ENCODE results near the gene DEPDC5. TPM values are rescaled to one million over a fixed set of nuclear protein-coding genes. Genes with fewer than 3 reads are reported as not detected.

The DEPDC5 gene
- total RNA-seq, 2 experiments from 2014 or later, result 43.0 to 77.1 TPM

GRCh38 chr22:31938296-31938695, 184.5 kb downstream of the DEPDC5 start:
- no peaks in the 10 kb centered on the region for H3K9me3 ChIP-seq (ENCODE audit: low read length)
- H4K20me1 ChIP-seq (ENCODE audit: insufficient read depth, low read length), result no peaks in the 10 kb centered on the region
- ChIA-PET POLR2A (interaction anchor here (1.2 kb wide), 1 partner anchor 10 kb away, joined by 3 read pairs; no protein-coding TSS in a partner anchor), CTCF (ENCODE audit: unreplicated experiment) (no interaction called here)
- intact Hi-C loops (cut with micrococcal nuclease; ENCODE audit: unreplicated experiment), result no loop called here
- no peaks in the 10 kb centered on the region for H3K36me3 ChIP-seq (ENCODE audit: insufficient read depth, low read length)
- no peak overlapping the region for H3K4me2 ChIP-seq (ENCODE audit: low read length)
- no peak overlapping the region for H3K27ac ChIP-seq (ENCODE audit: low read depth, low read length, poor library complexity, severe bottlenecking)
- BruUV-seq (replicated peaks), result no TSS peak
- DNase-seq (ENCODE audit: low spot score), result no peak
- H3K4me1 ChIP-seq (ENCODE audit: insufficient read depth, low read length, poor library complexity, severe bottlenecking), result peaks cover 11% of the 10 kb centered on the region
- H3K79me2 ChIP-seq (ENCODE audit: insufficient read depth, low read depth, low read length), result no peaks in the 10 kb centered on the region
- H3K4me3 ChIP-seq (ENCODE audit: low read depth, low read length, poor library complexity, severe bottlenecking), result no peak overlapping the region
- TF ChIP-seq CTCF (conservative IDR thresholded peaks at IDR 0.05; ENCODE audit: low read length) (no peak), EZH2phosphoT487 (IDR thresholded peaks at IDR 0.05; ENCODE audit: borderline replicate concordance, low read depth, low read length) (no peak)
- no peak overlapping the region for H2AFZ ChIP-seq (ENCODE audit: low read length)
- H3K9me2 ChIP-seq (ENCODE audit: insufficient read depth, low read length), result no peaks in the 10 kb centered on the region

GRCh38 chr22:31940506-31940905, 186.7 kb downstream of the DEPDC5 start:
- no peaks in the 10 kb centered on the region for H3K9me3 ChIP-seq (ENCODE audit: low read length)
- no peak overlapping the region for H2AFZ ChIP-seq (ENCODE audit: low read length)
- BruUV-seq (replicated peaks), result no TSS peak
- intact Hi-C loops (cut with micrococcal nuclease; ENCODE audit: unreplicated experiment), result no loop called here
- no peak overlapping the region for H3K4me2 ChIP-seq (ENCODE audit: low read length)
- TF ChIP-seq CTCF (conservative IDR thresholded peaks at IDR 0.05; ENCODE audit: low read length) (no peak), EZH2phosphoT487 (IDR thresholded peaks at IDR 0.05; ENCODE audit: borderline replicate concordance, low read depth, low read length) (no peak)
- H3K4me1 ChIP-seq (ENCODE audit: insufficient read depth, low read length, poor library complexity, severe bottlenecking), result peaks cover 19% of the 10 kb centered on the region
- CTCF ChIA-PET (ENCODE audit: unreplicated experiment), result no interaction called here
- H3K79me2 ChIP-seq (ENCODE audit: insufficient read depth, low read depth, low read length), result peaks cover 11% of the 10 kb centered on the region
- no peaks in the 10 kb centered on the region for H3K9me2 ChIP-seq (ENCODE audit: insufficient read depth, low read length)
- DNase-seq (ENCODE audit: low spot score), result no peak
- 0 out of 2 replicates have a peak, but pooled peaks cover under 1% of the 10 kb centered on the region for H4K20me1 ChIP-seq (ENCODE audit: insufficient read depth, low read length)
- POLR2A ChIA-PET, result interaction anchor here (1.1 kb wide), 1 partner anchor 8 kb away, joined by 4 read pairs; no protein-coding TSS in a partner anchor
- no peak overlapping the region for H3K27ac ChIP-seq (ENCODE audit: low read depth, low read length, poor library complexity, severe bottlenecking)
- no peak overlapping the region for H3K4me3 ChIP-seq (ENCODE audit: low read depth, low read length, poor library complexity, severe bottlenecking)
- peaks cover 5% of the 10 kb centered on the region for H3K36me3 ChIP-seq (ENCODE audit: insufficient read depth, low read length)

DNA sequence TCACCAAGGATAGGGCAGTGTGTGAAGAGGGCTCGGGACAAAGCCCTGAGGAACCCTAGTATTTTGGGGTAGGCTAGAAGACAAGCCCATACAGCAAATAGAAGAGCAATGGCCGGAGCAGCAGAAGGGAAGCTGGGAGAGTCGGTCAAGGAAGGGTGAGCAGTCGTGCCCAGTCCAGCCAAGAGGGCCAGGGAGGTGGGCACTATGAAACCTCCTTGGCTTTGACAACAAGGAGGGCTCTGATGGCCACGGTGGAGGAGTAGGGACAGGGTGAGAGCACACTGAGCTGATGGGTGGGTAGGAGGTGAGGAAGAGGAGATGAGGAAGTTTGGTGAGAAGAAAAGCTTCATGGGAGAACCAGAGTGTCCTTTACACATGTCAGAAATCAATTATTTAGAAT, 188.3 kb downstream of the DEPDC5 start:
- Histone ChIP-seq H3K79me2 (ENCODE audit: insufficient read depth, low read depth, low read length) (peaks cover 26% of the 10 kb centered on the region), H3K27ac (ENCODE audit: low read depth, low read length, poor library complexity, severe bottlenecking) (no peak overlapping the region), H3K36me3 (ENCODE audit: insufficient read depth, low read length) (peaks cover 14% of the 10 kb centered on the region), H3K9me3 (ENCODE audit: low read length) (no peaks in the 10 kb centered on the region), H4K20me1 (ENCODE audit: insufficient read depth, low read length) (peaks cover 12% of the 10 kb centered on the region; the same call in 1 of the 2 replicates), H3K4me1 (ENCODE audit: insufficient read depth, low read length, poor library complexity, severe bottlenecking) (peaks cover 32% of the 10 kb centered on the region), H3K9me2 (ENCODE audit: insufficient read depth, low read length) (no peaks in the 10 kb centered on the region), H2AFZ (ENCODE audit: low read length) (peak overlapping the region; percentile 45; the same call in 1 of the 2 replicates), H3K4me3 (ENCODE audit: low read depth, low read length, poor library complexity, severe bottlenecking) (no peak overlapping the region), H3K4me2 (ENCODE audit: low read length) (no peak overlapping the region)
- intact Hi-C loops (cut with micrococcal nuclease; ENCODE audit: unreplicated experiment), result no loop called here
- no peak for DNase-seq (ENCODE audit: low spot score)
- TF ChIP-seq CTCF (conservative IDR thresholded peaks at IDR 0.05; ENCODE audit: low read length), result no peak
- no TSS peak for BruUV-seq (replicated peaks)
- POLR2A ChIA-PET, result interaction anchor here (0.5 to 0.9 kb wide), 2 partner anchors 17 to 61 kb away, joined by 3 to 7 read pairs; no protein-coding TSS in a partner anchor
- CTCF ChIA-PET (ENCODE audit: unreplicated experiment), result no interaction called here
